Mammary epithelial cell (primary cell): Measurements from ENCODE around the gene SRGAP3.

ENCODE experiments used
- EZH2 ChIP-seq: IDR thresholded peaks from 2 replicates; pipeline ENCODE4 v1.6.1; 2012; ENCODE audit warnings: low read length, inconsistent platforms, borderline replicate concordance
- TF ChIP-seq, protein P1 (sequence below), 2 donors: IDR thresholded peaks in 1 of 2; conservative IDR thresholded peaks in 1 of 2; 2 replicates each; pipeline ENCODE4 v1.5.1; 2011 to 2012; ENCODE audit warnings: inconsistent platforms in 2 of 2, low read length in 2 of 2, mild to moderate bottlenecking in 2 of 2, control low read depth in 1 of 2, low read depth in 1 of 2; ENCODE audit not compliant: insufficient read depth in 1 of 2; ENCODE audit errors: extremely low read depth in 1 of 2

DNA sequence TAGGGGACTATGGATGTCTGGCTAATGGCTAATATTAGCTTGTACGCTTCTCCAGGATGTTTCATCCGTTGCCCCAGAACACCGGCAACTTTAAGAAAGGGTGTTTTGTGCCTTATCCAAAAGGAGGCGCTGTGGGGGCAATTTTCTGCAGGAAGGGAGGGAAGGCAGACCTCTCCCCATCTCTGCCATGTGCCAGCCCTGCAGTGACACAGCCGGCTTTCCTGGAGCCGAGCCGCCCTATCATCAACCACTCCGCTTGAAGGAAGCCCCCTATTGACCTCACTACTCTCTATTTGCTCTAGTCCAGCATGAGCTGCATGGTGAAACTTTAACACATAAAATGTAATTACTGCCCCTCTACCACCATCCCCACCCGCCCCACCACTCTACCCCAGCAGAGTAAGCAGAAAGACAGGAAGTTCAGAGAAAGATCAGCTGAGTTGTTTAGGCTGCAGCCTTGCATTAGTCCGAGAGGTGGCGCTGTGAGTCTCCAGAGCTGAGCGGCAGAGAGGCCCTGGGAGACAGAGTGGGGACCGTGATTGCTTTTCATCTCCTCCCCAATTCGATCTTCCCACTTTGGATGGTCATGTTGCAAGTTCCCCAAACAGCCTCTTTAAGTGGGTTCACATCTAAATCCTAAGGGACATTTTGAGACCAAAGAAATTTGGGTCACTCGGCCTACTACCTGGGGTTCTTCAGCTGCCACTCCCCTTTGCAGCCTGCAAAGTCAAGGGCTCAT is 261.6 kb downstream of the SRGAP3 start:
- TF ChIP-seq, protein P1, sequence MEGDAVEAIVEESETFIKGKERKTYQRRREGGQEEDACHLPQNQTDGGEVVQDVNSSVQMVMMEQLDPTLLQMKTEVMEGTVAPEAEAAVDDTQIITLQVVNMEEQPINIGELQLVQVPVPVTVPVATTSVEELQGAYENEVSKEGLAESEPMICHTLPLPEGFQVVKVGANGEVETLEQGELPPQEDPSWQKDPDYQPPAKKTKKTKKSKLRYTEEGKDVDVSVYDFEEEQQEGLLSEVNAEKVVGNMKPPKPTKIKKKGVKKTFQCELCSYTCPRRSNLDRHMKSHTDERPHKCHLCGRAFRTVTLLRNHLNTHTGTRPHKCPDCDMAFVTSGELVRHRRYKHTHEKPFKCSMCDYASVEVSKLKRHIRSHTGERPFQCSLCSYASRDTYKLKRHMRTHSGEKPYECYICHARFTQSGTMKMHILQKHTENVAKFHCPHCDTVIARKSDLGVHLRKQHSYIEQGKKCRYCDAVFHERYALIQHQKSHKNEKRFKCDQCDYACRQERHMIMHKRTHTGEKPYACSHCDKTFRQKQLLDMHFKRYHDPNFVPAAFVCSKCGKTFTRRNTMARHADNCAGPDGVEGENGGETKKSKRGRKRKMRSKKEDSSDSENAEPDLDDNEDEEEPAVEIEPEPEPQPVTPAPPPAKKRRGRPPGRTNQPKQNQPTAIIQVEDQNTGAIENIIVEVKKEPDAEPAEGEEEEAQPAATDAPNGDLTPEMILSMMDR (conservative IDR thresholded peaks at IDR 0.05 in 1 of 2, IDR thresholded peaks at IDR 0.05 in 1 of 2; ENCODE audit: extremely low read depth in 1 of 2, insufficient read depth in 1 of 2, low read depth in 1 of 2, low read length in 2 of 2): peak; percentile 73 to 74
- TF ChIP-seq EZH2: no peak
